SU-DHL-6 (cell line): Measurements from ENCODE around the gene PRR7.
"Not testable (repeated sequence)": the region's sequence is repeated elsewhere in the genome, so short reads cannot be mapped to it uniquely, and the experiment has no call there.

Experiments
- H2AFZ ChIP-seq: fragments of 200-600 bp; sonication (generic); 2 replicates; pipeline ENCODE4 v1.6.1; 2014; ENCODE audit warnings: low read depth, mild to moderate bottlenecking, moderate library complexity, mixed read lengths, antibody characterized with exemption, low read length; ENCODE audit not compliant: severe bottlenecking
- H3F3A ChIP-seq: fragments of 200-600 bp; shearing (Covaris generic); 2 replicates; pipeline ENCODE4 v1.6.0; 2016; ENCODE audit warnings: antibody characterized with exemption, mild to moderate bottlenecking; ENCODE audit not compliant: insufficient read depth
- H3K27ac ChIP-seq: fragments of 200-600 bp; sonication (generic); 2 replicates; pipeline ENCODE4 v1.5.1; 2016; ENCODE audit warnings: low read depth, mild to moderate bottlenecking, low read length, moderate library complexity, mixed read lengths
- H3K27me3 ChIP-seq: fragments of 200-600 bp; sonication (generic), shearing (Covaris generic); 2 replicates; pipeline ENCODE4 v1.6.0; 2014; ENCODE audit warnings: mild to moderate bottlenecking, low read length
- H3K36me3 ChIP-seq: fragments of 200-600 bp; sonication (generic); 2 replicates; pipeline ENCODE4 v1.6.1; 2014; ENCODE audit warnings: mild to moderate bottlenecking, low read length, mixed read lengths
- H3K4me2 ChIP-seq: fragments of 300-600, 200-600 bp; shearing (Covaris generic), sonication (generic); 2 replicates; pipeline ENCODE4 v1.6.0; 2014; ENCODE audit warnings: low read length, low read depth, mild to moderate bottlenecking; ENCODE audit not compliant: poor library complexity, severe bottlenecking
- H3K4me3 ChIP-seq: fragments of 200-600 bp; sonication (generic); 2 replicates; pipeline ENCODE4 v1.5.1; 2014; ENCODE audit warnings: antibody characterized with exemption, low read length, mild to moderate bottlenecking, mixed read lengths; ENCODE audit not compliant: insufficient read depth, poor library complexity, severe bottlenecking
- H3K79me2 ChIP-seq: fragments of 200-600 bp; sonication (generic); 2 replicates; pipeline ENCODE4 v1.6.1; 2014; ENCODE audit warnings: mild to moderate bottlenecking, low read length, moderate library complexity; ENCODE audit not compliant: insufficient read depth
- H3K9ac ChIP-seq: fragments of 200-600 bp; sonication (generic); 2 replicates; pipeline ENCODE4 v1.7.0; 2014; ENCODE audit warnings: mild to moderate bottlenecking, low read length
- H3K9me2 ChIP-seq: fragments of 200-600 bp; sonication (generic); replicated peaks from 2 replicates; pipeline ENCODE4 v1.6.1; 2014; ENCODE audit warnings: low read length; ENCODE audit not compliant: insufficient read depth
- H3K9me3 ChIP-seq: fragments of 200-600 bp; sonication (generic); 2 replicates; pipeline ENCODE4 v1.6.1; 2014; ENCODE audit warnings: low read length, mixed read lengths; ENCODE audit not compliant: insufficient read depth
- H4K20me1 ChIP-seq: fragments of 200-600 bp; sonication (generic); 2 replicates; pipeline ENCODE4 v1.6.1; 2014; ENCODE audit warnings: low read depth, mild to moderate bottlenecking, antibody characterized with exemption, low read length, moderate library complexity, mixed read lengths
- EZH2phosphoT487 ChIP-seq: fragments of 200-600 bp; sonication (generic), shearing (Covaris generic); conservative IDR thresholded peaks from 2 replicates; pipeline ENCODE4 v1.6.1; 2018; ENCODE audit warnings: mild to moderate bottlenecking, antibody characterized with exemption, low read length, moderate library complexity, mixed read lengths
- TF ChIP-seq, protein P1 (sequence below): fragments of 200-600 bp; sonication (generic); IDR thresholded peaks from one replicate; pipeline ENCODE4 v1.5.1; 2017; ENCODE audit warnings: antibody characterized with exemption, mild to moderate bottlenecking, low read length, moderate library complexity; ENCODE audit not compliant: insufficient read depth, poor library complexity, severe bottlenecking

The PRR7 gene

DNA sequence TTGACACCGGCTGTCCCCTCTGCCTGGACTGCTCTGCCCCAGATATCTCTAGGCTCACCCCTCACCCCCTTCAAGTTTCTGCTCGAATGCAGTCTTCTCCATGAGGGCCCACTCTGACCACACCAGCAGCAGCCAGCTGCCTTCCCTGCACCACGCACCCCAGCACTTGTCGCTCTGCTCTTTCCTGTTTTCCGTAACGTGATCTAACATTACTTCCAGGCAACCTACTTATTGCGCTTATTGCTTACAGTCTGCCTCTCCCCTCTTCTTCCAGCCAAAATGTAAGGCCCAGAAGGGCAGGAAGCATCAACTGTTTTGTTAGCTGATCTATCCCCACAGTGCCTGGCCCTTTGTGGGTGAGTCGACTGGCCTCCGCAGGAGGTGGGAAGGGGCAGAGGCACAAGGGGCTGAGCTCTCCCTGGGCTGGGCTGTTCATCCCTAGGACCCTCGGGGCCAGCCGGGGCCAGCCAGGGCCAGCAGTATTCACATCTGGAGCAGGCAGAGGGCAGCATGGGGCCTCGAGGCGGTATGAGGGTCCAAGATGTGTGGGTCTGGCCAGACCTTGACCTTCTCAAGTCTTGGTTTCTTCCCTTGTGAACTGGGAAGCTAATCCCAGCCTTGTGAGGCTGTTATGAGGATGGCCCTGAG, 38.4 kb downstream of the PRR7 start:
- H3K4me3 ChIP-seq: no peak overlapping the region
- no peaks in the 10 kb centered on the region for H3K36me3 ChIP-seq
- H4K20me1 ChIP-seq: no peaks in the 10 kb centered on the region
- no peaks in the 10 kb centered on the region for H3F3A ChIP-seq
- no peak overlapping the region for H3K27ac ChIP-seq
- H3K27me3 ChIP-seq: no peaks in the 10 kb centered on the region
- H3K9me2 ChIP-seq: no peaks in the 10 kb centered on the region
- H3K4me2 ChIP-seq: no peak overlapping the region
- TF ChIP-seq, protein P1, sequence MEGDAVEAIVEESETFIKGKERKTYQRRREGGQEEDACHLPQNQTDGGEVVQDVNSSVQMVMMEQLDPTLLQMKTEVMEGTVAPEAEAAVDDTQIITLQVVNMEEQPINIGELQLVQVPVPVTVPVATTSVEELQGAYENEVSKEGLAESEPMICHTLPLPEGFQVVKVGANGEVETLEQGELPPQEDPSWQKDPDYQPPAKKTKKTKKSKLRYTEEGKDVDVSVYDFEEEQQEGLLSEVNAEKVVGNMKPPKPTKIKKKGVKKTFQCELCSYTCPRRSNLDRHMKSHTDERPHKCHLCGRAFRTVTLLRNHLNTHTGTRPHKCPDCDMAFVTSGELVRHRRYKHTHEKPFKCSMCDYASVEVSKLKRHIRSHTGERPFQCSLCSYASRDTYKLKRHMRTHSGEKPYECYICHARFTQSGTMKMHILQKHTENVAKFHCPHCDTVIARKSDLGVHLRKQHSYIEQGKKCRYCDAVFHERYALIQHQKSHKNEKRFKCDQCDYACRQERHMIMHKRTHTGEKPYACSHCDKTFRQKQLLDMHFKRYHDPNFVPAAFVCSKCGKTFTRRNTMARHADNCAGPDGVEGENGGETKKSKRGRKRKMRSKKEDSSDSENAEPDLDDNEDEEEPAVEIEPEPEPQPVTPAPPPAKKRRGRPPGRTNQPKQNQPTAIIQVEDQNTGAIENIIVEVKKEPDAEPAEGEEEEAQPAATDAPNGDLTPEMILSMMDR: no peak
- no peak for TF ChIP-seq EZH2phosphoT487
- no peak overlapping the region for H2AFZ ChIP-seq
- H3K9ac ChIP-seq: no peak overlapping the region
- H3K79me2 ChIP-seq: no peaks in the 10 kb centered on the region
- H3K9me3 ChIP-seq: no peaks in the 10 kb centered on the region

DNA sequence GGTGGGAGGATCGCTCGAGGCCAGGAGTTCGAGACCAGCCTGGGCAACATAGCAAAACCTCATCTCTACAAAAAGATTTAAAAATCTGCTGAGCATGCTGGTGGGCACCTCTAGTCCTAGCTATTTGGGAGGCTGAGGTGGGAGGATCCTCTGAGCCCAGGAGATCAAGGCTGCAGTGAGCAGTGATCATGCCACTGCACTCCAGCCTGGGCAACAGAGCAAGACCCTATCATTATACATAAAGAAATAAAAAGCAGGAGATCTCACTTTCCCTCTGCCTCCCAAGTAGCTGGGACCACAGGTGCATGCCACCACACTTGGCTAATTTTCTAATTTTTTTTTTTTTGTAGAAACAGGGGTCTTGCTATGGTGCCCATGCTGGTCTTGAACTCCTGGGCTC, 39.1 kb downstream of the PRR7 start:
- not testable (repeated sequence) for H3K36me3 ChIP-seq, H3K27ac ChIP-seq, H3K9me3 ChIP-seq, H3K79me2 ChIP-seq, H4K20me1 ChIP-seq, H3K9me2 ChIP-seq, H3F3A ChIP-seq, H3K4me2 ChIP-seq, H2AFZ ChIP-seq, H3K9ac ChIP-seq, H3K4me3 ChIP-seq, H3K27me3 ChIP-seq

DNA sequence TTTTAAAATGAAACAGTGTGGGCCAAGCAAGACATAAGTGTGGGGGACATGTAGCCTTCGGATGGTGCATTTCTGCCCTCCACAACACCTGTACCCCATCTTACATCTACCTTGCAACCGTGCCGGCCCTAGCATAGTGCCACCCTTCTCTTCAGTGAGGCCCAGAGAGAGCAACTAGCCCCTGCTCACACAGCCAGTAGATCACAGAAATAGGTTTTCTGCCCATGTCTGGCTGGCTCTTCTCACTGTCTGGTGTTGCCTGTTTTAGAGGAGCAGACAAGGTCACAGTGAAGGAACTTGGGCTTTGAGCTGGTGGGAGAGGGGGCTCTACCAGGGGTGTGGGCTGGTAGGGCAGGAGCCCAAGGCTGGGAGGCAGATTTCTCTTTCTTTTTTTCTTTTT, 39.6 kb downstream of the PRR7 start:
- Histone ChIP-seq H2AFZ (no peak overlapping the region), H3F3A (no peaks in the 10 kb centered on the region), H3K9me3 (no peaks in the 10 kb centered on the region), H3K4me3 (no peak overlapping the region), H3K27me3 (no peaks in the 10 kb centered on the region), H3K9me2 (no peaks in the 10 kb centered on the region), H3K27ac (no peak overlapping the region), H3K79me2 (no peaks in the 10 kb centered on the region), H3K9ac (no peak overlapping the region), H3K4me2 (no peak overlapping the region), H4K20me1 (no peaks in the 10 kb centered on the region), H3K36me3 (no peaks in the 10 kb centered on the region)
- TF ChIP-seq EZH2phosphoT487: no peak
- TF ChIP-seq, protein P1: no peak

DNA sequence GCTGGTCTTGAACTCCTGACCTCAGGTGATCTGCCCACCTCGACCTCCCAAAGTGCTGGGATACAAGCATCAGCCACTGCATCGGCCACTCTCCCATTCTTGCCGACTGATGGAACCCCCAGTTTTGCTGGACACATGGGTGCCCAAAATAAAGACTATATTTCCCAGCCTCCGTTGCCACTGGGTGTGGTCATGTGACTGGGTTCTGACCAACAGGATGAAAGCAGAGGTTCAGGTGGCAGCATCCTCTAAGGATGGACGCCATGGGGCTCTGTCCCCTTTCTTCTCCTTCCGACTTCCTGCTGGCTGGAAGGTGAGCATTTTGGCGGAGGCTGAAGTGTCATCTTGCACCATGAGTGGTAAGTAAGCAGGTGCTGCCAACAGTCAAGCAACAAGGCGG, 40.5 kb downstream of the PRR7 start:
- H4K20me1 ChIP-seq: no peaks in the 10 kb centered on the region
- H3K27me3 ChIP-seq: no peaks in the 10 kb centered on the region
- no peaks in the 10 kb centered on the region for H3F3A ChIP-seq
- no peaks in the 10 kb centered on the region for H3K9me2 ChIP-seq
- H3K4me2 ChIP-seq: no peak overlapping the region
- no peak overlapping the region for H3K9ac ChIP-seq
- no peaks in the 10 kb centered on the region for H3K9me3 ChIP-seq
- no peak overlapping the region for H2AFZ ChIP-seq
- H3K79me2 ChIP-seq: no peaks in the 10 kb centered on the region
- no peak overlapping the region for H3K4me3 ChIP-seq
- no peak overlapping the region for H3K27ac ChIP-seq
- no peaks in the 10 kb centered on the region for H3K36me3 ChIP-seq
- TF ChIP-seq EZH2phosphoT487: no peak
- TF ChIP-seq, protein P1: no peak
